ENCODE data around the gene CDR2. TPM values are rescaled to one million over a fixed set of nuclear protein-coding genes. Genes with fewer than 3 reads are reported as not detected.

The CDR2 gene
- total and polyA plus RNA-seq, 2 of the 13 experiments (the other 11 are each of a cell fraction or from before 2014, with no cell fraction given): 59.0 to 78.9 TPM

DNA sequence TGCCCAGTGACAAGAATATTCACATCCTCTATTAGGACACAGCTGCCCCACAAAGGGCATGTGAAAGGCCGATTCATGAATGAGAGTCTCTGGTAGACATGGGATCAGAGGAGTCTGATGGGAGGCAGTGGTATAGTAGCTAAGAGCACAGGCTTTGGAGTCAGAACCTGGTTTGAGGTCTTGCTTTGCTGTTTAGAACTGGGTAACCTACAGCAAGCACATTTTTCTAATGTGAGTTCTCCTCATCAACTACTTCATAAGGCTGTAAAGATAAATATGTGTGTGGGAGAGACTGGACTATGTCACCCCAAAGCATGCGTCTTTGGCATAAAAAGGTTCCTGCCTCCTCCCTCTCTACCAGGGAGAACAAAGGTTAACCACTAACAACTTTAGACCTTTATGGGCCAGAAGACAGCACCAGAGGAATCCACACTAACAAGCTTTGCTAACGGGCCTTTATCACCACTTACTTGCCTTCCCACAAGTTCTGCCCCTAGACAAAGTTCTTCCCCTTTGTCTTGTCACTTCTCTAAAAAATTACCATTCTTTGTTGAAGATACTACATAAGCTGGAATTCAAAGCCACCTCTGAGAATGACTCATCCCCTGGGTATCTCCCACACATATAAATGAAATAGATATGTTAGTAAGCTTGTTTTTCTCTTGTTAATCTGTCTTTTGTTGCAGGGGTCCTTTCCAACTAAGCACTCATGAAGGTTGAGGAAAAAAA lies 21.1 kb downstream of the CDR2 start (continued):
- TF ChIP-seq ZNF34 (CRISPR knock-in tag; IDR thresholded peaks at IDR 0.05; ENCODE audit: borderline replicate concordance) (peak; percentile 26; the same call in 1 of the 2 replicates), ZNF430 (CRISPR knock-in tag; IDR thresholded peaks at IDR 0.05) (peak; percentile 70; the same call in 1 of the 2 replicates), NR2C2 (CRISPR knock-in tag; IDR thresholded peaks at IDR 0.05; ENCODE audit: borderline replicate concordance) (0 out of 2 replicates have a peak, but pooled peaks have one; percentile 14), ZNF674 (CRISPR knock-in tag; IDR thresholded peaks at IDR 0.05; ENCODE audit: low read depth) (no peak), ZNF576 (CRISPR knock-in tag; IDR thresholded peaks at IDR 0.05) (no peak)

- peaks cover 26 to 72% of the 10 kb centered on the region in 2 experiments for H3K36me3 ChIP-seq (replicated peaks in 1 of 2; ENCODE audit: control insufficient read depth in 1 of 2, insufficient read depth in 2 of 2, low read length in 2 of 2)
- intact Hi-C loops (cut with micrococcal nuclease; ENCODE audit: unreplicated experiment) (loop anchor here (2.0 kb wide), 1 partner anchor 18 kb away; no protein-coding TSS in a partner anchor), in situ Hi-C loops (cut with HindIII; ENCODE audit: extremely low pct_ligation_motif_present, low pct_unique_long_range_greater_than_20kb) (no loop called here)
- DNase-seq (ENCODE audit: low spot score) (no peak), ATAC-seq (no peak), FAIRE-seq (no peak)
- no peak overlapping the region for H3K4me2 ChIP-seq (ENCODE audit: low read depth, low read length)
- H4K20me1 ChIP-seq (ENCODE audit: insufficient read depth, low read length): peaks cover 44% of the 10 kb centered on the region
- H3K27ac ChIP-seq (ENCODE audit: extremely low read length, insufficient read depth, low read length): peak overlapping the region; percentile 57
- no peak overlapping the region for H3K9ac ChIP-seq (ENCODE audit: insufficient read depth, low read depth, low read length)
- H2AFZ ChIP-seq (ENCODE audit: low read length): no peak overlapping the region
- no TSS peak for BruUV-seq (replicated peaks)
- H3K4me1 ChIP-seq (ENCODE audit: insufficient read depth, low read length): peaks cover 37% of the 10 kb centered on the region
- CTCF ChIA-PET (ENCODE audit: low intra/inter-chr PET ratio, low total read pairs): no interaction called here
- H3K27me3 ChIP-seq (ENCODE audit: control insufficient read depth in 1 of 2, insufficient read depth in 2 of 2, low read length in 2 of 2): no peaks in the 10 kb centered on the region
- H3K9me3 ChIP-seq (ENCODE audit: low read length): no peaks in the 10 kb centered on the region
- WGBS (ENCODE audit: low lambda C conversion rate): 97% methylated on average over 5 of the region's 5 CpGs
- H3K4me3 ChIP-seq (replicated peaks in 1 of 3; ENCODE audit: insufficient read depth in 1 of 3, low read depth in 2 of 3, low read length in 3 of 3): no peak overlapping the region
- peaks cover 48% of the 10 kb centered on the region for H3K79me2 ChIP-seq (ENCODE audit: insufficient read depth, low read length)
- POLR2A ChIA-PET: interaction anchor here (1.5 to 3.0 kb wide), 4 partner anchors 14 to 84 kb away, joined by 6 to 23 read pairs (median 18); partner anchors contain the start of gene CDR2
- TF ChIP-seq NR2C2 (CRISPR knock-in tag; IDR thresholded peaks at IDR 0.05; ENCODE audit: borderline replicate concordance) (0 out of 2 replicates have a peak, but pooled peaks have one; percentile 1), SKI (IDR thresholded peaks at IDR 0.05; ENCODE audit: partially characterized antibody) (no peak), ZNF383 (CRISPR knock-in tag; IDR thresholded peaks at IDR 0.05; ENCODE audit: borderline replicate concordance) (no peak), ZNF33A (CRISPR knock-in tag; IDR thresholded peaks at IDR 0.05; ENCODE audit: borderline replicate concordance) (0 out of 2 replicates have a peak, but pooled peaks have one; percentile 7), XRCC5 (optimal IDR thresholded peaks at IDR 0.05; ENCODE audit: low read length) (no peak), RFXAP (CRISPR knock-in tag; IDR thresholded peaks at IDR 0.05; ENCODE audit: borderline replicate concordance) (no peak), ZNF724P (CRISPR knock-in tag; IDR thresholded peaks at IDR 0.05; ENCODE audit: borderline replicate concordance) (no peak), ZNF260 (CRISPR knock-in tag; IDR thresholded peaks at IDR 0.05; ENCODE audit: borderline replicate concordance, low read depth) (no peak), ZNF329 (CRISPR knock-in tag; IDR thresholded peaks at IDR 0.05; ENCODE audit: low read depth) (no peak), E2F1 (CRISPR knock-in tag; IDR thresholded peaks at IDR 0.05) (no peak), RAD51 (IDR thresholded peaks at IDR 0.05; ENCODE audit: borderline replicate concordance) (no peak), ZNF775 (CRISPR knock-in tag; IDR thresholded peaks at IDR 0.05; ENCODE audit: borderline replicate concordance) (0 out of 2 replicates have a peak, but pooled peaks have one; percentile 7)
- TF ChIP-seq, protein P1, sequence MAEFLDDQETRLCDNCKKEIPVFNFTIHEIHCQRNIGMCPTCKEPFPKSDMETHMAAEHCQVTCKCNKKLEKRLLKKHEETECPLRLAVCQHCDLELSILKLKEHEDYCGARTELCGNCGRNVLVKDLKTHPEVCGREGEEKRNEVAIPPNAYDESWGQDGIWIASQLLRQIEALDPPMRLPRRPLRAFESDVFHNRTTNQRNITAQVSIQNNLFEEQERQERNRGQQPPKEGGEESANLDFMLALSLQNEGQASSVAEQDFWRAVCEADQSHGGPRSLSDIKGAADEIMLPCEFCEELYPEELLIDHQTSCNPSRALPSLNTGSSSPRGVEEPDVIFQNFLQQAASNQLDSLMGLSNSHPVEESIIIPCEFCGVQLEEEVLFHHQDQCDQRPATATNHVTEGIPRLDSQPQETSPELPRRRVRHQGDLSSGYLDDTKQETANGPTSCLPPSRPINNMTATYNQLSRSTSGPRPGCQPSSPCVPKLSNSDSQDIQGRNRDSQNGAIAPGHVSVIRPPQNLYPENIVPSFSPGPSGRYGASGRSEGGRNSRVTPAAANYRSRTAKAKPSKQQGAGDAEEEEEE (CRISPR knock-in tag; IDR thresholded peaks at IDR 0.05; ENCODE audit: borderline replicate concordance): no peak
- TF ChIP-seq, protein P2, sequence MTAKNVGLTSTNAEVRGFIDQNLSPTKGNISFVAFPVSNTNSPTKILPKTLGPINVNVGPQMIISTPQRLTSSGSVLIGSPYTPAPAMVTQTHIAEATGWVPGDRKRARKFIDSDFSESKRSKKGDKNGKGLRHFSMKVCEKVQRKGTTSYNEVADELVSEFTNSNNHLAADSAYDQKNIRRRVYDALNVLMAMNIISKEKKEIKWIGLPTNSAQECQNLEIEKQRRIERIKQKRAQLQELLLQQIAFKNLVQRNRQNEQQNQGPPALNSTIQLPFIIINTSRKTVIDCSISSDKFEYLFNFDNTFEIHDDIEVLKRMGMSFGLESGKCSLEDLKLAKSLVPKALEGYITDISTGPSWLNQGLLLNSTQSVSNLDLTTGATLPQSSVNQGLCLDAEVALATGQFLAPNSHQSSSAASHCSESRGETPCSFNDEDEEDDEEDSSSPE (CRISPR knock-in tag; IDR thresholded peaks at IDR 0.05): no peak
Observed at GRCh38 chr16:22352723-22353122, 21.7 kb downstream of the CDR2 start.

Data from HepG2 (cell line).